ENCODE data around the gene PRSS57.

GRCh38 chr19:661427-662196, 33.6 kb downstream of the PRSS57 start:
- TF ChIP-seq CTCF (conservative IDR thresholded peaks at IDR 0.05 in 1 of 2, IDR thresholded peaks at IDR 0.05 in 1 of 2; ENCODE audit: extremely low read depth in 1 of 2, insufficient read depth in 1 of 2, low read depth in 1 of 2, low read length in 2 of 2) (no peak), EZH2 (IDR thresholded peaks at IDR 0.05; ENCODE audit: borderline replicate concordance, low read length) (no peak)

All from mammary epithelial cell (primary cell).